H1 (cell line): ENCODE data around the gene DRAXIN. TPM values are rescaled to one million over a fixed set of nuclear protein-coding genes. Genes with fewer than 3 reads are reported as not detected.

Source experiments
- CHD7 ChIP-seq: fragments of 300-600 bp; sonication (generic); IDR thresholded peaks from 2 replicates; pipeline ENCODE4 v1.7.1; 2012; ENCODE audit warnings: low read length, moderate library complexity, mild to moderate bottlenecking, inconsistent platforms; ENCODE audit not compliant: insufficient replicate concordance
- RAD21 ChIP-seq, 2 experiments: IDR thresholded peaks in 1 of 2; conservative IDR thresholded peaks in 1 of 2; 2 replicates each; pipeline ENCODE4 v1.6.1; 2011; ENCODE audit warnings: low read depth in 2 of 2, low read length in 2 of 2, improper control_type of control experiment in 1 of 2, inconsistent platforms in 1 of 2, mild to moderate bottlenecking in 1 of 2, moderate library complexity in 1 of 2
- polyA plus RNA-seq, 7 experiments: library from polyadenylated mRNA; depleted of rRNA in 3 of 7; stranded (reverse) in 5 of 7; unstranded in 2 of 7; fragments of >200 nt in 5 of 7; fragments of 200-250 nt in 2 of 7; gene quantifications; 1 replicate in 5 of 7; 2 replicates in 1 of 7; 4 replicates in 1 of 7; pipeline versions ENCODE4 v1.2.1 to v1.2.3, GENCODE V29; 2011 to 2013; ENCODE audit warnings: missing spikeins in 2 of 7, mixed read lengths in 2 of 7
- total RNA-seq: library from RNA; stranded (reverse); fragmentation: NEBNext Ultra II Directional; extraction: Animal tissue kit (Norgen Biotek cat#: 25700); gene quantifications from 2 replicates; pipeline ENCODE4 v1.2.1, GENCODE V29; 2021

Gene DRAXIN
- total and polyA plus RNA-seq, 2 of the 8 experiments (the other 6 are each of a cell fraction or from before 2014, with no cell fraction given) = 4.6 to 17.6 TPM

GRCh38 chr1:11690397-11691301, 861 bp upstream of the DRAXIN start (continued):
- TF ChIP-seq CHD7 = no peak
- no peak; a peak in 1 of 4 replicates for TF ChIP-seq RAD21 (IDR thresholded peaks at IDR 0.05 in 1 of 2, conservative IDR thresholded peaks at IDR 0.05 in 1 of 2; ENCODE audit: low read depth in 2 of 2, low read length in 2 of 2)
- TF ChIP-seq, all 59 proteins: peak for 13
